RPMI8226 (cell line): ENCODE data around the gene CFAP68.
A peak's percentile ranks its signal among the peaks of the same experiment; 100 is the strongest.
"Not testable (repeated sequence)": the region's sequence is repeated elsewhere in the genome, so short reads cannot be mapped to it uniquely, and the experiment has no call there.

Experiments
- DNase-seq: peaks from one replicate; pipeline ENCODE4 v3.0.0-alpha.2; 2015

CFAP68 gene

DNA sequence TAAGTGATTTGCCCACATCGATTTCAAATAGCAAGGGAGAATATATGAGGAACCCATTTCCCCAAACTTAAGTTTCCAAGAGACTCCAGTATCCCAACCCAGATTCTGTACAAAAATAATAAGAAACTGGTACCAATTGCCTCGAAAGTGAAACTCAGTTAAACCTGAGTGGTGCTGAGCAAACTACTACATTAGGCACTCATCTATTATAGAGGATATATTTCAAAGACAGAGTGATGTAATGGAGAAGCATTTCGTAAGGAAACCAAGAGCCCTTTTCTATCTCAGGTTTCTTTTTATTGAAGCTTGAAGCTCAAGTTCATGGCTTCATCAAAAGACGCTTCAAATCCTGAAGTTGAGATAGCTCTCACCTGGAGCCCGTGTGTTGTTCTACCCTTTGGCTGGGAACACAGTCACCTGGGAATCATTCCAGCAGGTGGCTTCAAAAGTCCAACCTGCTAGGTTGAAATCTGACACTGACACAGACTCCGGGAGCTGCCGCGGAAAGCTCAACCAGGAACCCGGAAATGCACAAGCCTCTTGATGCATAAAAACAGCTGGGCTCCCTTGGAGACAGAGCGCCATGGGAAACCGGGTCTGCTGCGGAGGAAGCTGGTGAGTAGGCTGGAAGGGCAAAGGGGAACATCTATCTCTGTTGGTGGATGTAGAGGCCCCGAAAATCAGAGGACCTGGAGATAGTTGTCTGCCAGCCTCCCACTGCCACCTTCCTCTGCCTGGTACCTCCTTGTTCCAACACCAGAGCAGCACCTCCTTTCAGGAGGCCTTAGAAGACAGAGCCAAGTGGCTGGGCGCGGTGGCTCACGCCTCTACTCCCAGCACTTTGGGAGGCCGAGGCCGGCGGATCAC, 39.3 kb downstream of the CFAP68 start, which contains the start of gene C11orf52:
C11orf52 (plus strand) TSS at position 524 of the 867 bp plus-strand sequence; CDS start at position 584, 60 bp downstream.
- no peak for DNase-seq

GRCh38 chr11:111920908-111921307, 41.6 kb downstream of the CFAP68 start:
- no peak for DNase-seq

GRCh38 chr11:111921541-111922230, 42.3 kb downstream of the CFAP68 start:
- DNase-seq = no peak

GRCh38 chr11:111922803-111923202, 43.5 kb downstream of the CFAP68 start:
- DNase-seq = no peak

DNA sequence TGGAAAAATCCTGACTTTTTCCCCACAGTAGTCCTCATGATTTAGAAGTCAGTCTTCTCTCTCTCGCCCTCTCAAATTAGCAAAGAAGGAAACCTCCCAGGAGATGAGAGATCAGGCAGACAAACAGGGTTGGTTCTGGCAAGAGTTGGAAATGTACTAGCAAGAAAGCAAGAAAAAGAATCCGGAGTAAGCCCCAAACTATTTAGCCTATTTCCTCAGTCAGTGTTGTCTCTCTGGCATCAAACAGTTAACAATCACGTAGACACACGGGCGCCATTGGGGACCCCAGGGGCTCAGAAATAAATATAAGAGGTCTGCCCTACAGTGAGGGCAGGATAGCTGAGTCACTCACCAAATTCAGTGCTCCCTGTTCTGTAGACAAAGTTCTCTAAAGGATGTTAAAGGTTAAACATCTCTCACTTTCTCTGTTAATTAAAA, 44.0 kb downstream of the CFAP68 start:
- DNase-seq = no peak

- no peak for DNase-seq
Observed at GRCh38 chr11:111923951-111924350, 44.6 kb downstream of the CFAP68 start.

DNA sequence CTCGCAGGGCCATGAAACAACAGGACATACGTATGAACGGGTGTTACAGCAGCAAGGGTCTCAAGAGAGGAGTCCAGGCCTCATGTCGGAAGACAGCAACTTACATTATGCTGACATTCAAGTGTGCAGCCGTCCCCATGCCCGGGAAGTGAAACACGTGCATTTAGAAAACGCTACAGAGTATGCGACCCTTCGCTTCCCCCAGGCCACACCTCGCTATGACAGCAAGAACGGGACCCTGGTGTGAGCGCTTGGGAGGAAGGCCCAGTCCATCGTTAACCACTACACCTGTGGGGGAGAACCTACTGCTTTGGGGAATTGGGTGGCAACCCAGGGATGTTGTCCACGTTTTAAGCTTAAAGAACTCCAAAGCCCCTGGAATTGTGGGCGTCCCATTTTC, 46.6 kb downstream of the CFAP68 start:
- no peak for DNase-seq

GRCh38 chr11:111926505-111927391, 47.4 kb downstream of the CFAP68 start:
- DNase-seq = peak; percentile 99

DNA sequence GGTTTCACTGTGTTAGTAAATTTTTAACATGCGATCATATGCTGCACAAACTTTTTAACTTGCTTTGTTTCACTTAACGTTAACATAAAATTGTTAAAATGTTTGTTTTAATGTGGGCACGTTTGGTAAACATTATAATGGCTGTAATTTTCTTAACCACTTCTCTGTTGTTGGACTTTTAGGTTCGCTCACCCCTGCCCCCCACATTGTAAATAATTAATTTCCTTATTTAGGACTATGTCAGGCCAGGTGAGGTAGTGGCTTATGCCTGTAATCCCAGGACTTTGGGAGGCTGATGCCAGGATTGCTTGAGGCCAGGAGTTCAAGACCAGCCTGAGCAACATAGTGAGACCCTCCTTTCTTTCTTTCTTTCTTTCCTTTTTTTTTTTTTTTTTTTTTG, 51.1 kb downstream of the CFAP68 start:
- DNase-seq = no peak

GRCh38 chr11:111932611-111932950, 53.2 kb downstream of the CFAP68 start:
- no peak for DNase-seq

GRCh38 chr11:111933176-111933575, 53.8 kb downstream of the CFAP68 start:
- DNase-seq = not testable (repeated sequence)

DNA sequence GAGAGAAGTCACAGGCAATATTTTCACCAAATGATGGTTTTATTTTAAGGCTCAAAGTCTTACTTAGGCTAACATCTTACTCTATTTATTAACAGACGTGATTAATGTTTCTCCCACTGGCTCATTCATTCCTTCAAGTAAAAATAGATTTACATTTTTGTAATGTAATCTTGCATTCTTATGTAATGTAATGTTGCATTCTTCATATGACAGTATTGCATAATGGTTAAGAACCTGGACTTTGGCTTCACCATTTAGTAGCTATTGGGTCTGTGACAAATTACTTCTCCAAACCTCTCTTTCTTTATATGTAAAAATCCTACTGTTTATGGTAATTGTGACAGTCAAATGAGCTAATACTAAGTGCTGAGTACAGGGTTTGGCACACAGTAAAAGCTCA, 54.5 kb downstream of the CFAP68 start:
- DNase-seq = no peak

DNA sequence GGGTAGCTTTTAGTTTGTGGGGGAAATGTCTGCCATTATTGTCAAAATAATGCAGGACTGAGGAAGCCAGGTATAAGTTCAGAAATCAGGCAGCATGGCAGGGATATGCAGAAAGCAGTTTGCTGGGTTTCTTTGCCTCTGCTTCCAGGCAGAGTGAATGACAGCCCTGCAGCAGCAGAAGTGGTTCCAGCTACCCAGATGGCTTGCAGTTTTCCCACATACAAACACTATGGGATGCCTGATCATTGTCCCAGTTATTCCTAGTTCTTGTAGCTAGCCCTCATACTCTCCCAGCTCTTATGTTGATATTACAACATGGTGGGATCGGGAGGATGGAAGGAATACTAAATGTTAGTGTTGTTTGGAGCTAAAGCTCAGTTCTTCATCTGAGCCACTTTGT, 55.0 kb downstream of the CFAP68 start:
- no peak for DNase-seq
